HG03175 (cell line): ENCODE data around the gene CUX1.

Source experiments
- ATAC-seq: cut with Tn5 transposase; IDR thresholded peaks from one replicate; pipeline ENCODE4 v1.9.1; 2021; ENCODE audit warnings: mild to moderate bottlenecking, moderate library complexity; ENCODE audit not compliant: unreplicated experiment

Gene CUX1

DNA sequence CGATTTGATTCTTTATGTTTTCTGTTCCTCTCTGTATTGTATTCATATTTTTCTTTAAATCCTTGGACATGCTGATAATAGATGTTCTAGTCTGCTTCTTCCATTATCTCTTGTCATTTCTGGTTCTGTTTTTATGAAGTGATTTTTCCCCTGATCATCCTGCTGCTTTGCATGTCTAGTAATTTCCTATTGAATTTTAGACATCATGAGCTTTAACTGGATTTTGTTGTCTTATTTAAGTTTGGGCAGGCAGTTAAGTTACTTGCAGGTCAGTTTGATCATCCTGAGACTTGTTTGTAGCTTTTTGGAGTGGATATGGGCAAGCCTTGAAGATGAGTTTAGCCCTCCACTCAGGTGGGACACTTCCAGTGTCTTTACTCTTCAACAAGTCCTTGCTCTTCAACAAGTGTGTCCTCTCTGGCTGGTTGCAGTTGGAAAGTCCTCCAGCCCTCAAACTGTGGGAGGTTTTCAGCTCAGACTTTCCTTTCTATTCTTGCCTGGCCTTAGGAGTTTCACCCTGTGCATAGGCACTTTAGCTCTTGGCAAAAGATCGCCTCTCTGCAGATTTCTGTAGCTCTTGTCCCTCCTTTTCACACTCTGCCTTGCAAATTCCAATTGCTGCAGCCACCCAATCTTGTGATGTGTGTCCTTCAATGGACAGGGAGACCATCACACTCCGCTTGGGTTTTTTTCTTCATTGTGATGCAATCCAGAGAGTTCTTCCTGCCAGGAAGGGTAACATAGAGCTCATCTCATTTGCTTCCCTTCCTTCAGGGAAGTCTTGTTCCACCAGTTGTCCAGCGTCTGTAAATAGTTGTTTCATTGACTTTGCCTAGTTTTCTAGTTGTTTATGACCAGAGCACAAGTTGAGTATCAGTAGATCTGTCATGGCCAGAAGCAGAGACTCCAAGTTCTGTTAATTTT is 272.0 kb downstream of the CUX1 start:
- ATAC-seq, result no peak

DNA sequence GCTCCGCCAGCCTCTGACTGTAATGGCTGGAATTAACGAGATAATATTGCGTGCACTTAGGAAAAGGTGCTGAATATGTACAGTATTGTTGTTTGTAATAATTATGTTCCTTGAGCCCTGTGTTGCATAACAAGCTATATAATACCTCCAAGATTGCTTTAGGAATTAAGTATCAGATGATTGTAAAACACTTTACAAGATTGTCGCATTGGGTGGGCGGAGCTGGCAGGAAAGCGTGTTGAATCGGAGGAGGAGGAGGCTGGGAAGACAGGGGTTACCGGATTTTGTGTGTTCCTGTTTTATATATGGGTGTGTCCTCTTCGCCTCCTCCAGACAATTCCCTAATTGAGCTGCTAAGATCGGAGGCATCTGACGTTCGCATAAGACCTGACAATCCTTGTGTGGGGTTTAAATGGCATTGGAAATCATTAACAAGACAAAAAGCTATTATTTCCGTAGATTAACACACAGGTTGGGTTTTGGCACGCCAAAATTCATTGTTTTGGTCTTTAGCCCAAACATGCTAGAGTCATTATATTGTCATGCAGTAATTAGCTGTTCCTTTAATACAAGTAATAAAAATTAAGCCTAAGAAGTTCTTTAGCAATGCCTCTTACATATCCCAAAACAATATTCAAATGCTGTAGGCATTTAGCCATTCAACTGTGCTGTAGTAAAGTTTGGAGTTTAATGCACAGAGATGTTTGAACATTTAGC is 276.3 kb downstream of the CUX1 start:
- no peak for ATAC-seq

DNA sequence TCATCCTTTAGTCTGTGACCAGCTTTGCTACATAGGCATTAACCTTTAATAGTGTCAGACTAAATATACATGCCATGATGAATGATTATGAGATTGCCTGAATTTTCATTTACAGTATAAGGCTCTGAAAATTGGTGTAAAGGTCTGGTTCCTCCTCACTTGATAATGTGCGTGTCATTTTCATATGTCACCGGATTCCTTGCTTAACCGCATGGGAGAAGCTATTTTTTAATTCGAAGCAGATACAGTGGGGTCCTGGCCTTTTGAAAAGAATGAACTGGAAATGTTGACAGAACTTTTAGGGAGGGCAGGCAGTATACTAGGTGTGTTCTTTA is 276.9 kb downstream of the CUX1 start:
- no peak for ATAC-seq

DNA sequence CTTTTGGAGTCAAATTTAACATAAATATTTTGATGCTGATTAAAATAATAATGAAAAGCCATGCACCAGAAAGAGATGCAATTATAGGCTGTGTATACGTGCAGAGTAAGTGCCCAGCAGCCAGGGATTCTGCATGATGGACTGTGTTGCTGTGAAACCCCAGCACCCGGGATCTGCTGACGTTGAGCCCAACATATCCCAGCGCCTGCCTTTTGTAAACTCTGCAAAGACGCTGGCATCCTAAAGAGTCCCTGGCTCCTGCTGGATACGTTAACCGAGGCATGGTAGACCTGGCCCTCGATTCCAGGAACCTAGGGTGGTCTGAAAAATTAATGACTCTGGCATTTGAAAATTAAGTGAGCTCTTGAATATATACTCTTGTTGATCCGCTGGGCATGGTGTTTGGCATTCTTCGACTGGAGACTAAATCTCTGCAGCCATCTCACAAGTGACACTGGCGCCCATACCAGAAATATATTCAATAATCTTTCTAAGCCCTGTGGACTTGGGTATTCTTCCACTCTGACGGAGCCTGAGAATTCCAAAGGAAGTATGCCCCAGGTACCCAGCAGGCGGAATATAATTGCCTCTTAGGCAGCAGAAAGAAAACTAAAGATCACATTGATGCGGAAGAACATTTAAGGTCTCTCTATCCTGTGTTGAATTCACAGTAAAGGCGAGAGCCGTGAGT is 278.0 kb downstream of the CUX1 start:
- no peak for ATAC-seq

DNA sequence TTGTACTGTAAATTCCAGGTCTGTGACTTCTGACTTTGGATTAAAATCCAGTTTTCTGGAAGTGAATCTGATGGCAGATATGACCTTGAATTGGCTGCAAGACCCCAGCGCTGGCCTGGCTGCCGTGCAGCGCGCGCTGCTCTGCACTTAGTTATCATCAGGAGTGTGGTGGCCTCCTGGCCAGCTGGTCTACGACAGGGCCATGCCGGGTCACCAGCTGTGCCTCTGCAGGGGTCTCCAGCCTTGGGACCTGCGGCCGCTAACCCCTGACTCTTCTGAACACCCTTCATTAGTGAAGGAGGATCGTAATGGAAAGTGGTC is 278.5 kb downstream of the CUX1 start:
- no peak for ATAC-seq

DNA sequence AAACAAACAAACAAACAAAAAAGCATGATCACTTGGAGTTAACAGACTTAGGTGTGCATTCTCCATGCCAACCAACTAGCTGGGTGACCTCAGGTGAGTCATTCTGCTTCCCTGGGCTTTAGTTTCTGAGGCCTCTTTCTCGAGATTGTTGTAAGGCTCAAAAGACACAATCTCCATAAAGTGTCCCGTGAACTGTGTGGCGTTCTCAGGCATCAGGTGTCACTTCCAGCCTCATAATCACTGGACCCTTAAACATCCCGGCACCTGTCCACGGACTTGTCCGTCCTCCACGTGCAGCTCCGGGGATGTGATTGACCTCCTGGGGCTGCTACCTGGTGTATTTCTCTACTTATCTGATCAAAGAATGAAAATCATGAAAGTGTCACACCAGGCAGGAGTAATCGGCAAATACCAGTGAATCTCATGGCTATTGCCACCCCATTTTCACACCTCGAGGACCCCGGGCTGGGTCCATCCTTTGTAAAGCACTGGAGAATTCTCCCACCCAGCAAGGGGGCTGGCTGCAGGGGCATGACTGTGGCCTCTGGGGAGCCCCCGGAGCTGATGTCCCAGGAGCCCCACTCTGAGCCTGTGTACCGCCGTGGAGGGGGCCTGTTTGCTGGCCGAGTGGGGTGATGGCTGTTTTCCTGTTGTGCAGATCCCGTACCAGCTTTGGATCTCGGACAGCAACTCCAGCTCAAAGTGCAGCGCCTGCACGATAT is 279.4 kb downstream of the CUX1 start:
- no peak for ATAC-seq

DNA sequence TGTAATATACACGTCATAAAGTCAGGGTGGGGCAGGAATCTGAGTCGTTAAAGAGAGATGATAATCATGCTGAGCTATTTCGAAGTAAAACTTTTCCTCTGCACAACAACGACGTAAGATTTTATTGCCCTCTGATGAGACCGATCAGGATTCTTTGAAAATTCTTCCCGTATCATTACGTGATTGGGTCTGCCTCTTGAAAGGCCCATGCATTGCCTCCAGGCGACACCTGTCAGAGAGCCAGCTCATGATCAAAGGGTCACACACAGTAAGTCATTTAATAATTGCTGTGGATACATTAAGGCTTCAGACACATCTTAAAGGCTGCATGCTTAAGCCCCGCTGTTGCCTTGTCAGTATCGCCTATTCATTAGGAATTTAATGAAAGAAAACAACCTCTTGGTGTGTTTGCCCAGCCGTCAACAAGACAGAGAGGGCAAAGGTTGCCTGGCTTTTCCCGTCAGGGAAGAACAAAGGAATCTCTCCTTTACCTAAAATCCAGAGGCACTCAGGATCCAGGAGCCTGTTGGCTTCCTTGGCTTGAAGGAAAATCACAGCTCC is 280.3 kb downstream of the CUX1 start:
- ATAC-seq, result no peak

DNA sequence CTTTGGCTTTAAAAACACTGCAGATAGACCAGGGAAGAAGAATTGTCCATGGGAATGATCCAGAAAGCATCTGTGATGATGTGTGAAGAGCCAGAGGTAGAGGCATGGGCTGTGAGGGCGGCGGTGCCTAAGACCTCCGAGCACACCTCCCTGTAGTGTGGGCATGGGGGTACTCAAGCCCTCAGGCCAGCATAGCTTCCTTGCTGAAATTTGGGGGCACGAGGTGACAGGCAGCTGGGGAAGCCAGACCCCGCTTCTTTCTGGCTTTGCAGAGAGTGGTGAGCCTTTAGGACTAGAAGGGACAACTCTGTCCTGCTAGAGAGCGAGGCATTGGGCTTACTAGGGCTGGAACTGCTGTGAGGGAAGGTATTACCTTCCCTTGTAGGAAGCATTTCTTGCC is 281.6 kb downstream of the CUX1 start:
- ATAC-seq, result no peak

DNA sequence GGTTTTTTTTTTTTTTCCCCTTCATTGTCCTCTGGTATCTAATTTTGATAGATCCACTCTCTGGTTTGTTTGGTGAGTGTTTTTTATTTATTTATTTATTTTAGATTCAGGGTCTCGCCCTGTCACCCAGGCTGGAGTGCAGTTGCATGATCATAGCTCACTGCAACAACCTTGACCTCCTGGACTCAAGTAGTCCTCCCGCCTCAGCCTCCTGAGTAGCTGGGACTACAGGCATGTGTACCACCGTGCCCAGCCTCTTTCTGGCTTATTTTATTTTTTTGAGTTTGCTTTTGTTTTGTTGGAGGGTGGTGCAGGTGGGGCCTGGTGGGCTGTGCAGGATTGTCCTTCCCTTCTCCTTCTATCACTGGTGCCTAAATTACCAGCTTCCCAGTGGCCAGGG is 282.0 kb downstream of the CUX1 start:
- no peak for ATAC-seq

DNA sequence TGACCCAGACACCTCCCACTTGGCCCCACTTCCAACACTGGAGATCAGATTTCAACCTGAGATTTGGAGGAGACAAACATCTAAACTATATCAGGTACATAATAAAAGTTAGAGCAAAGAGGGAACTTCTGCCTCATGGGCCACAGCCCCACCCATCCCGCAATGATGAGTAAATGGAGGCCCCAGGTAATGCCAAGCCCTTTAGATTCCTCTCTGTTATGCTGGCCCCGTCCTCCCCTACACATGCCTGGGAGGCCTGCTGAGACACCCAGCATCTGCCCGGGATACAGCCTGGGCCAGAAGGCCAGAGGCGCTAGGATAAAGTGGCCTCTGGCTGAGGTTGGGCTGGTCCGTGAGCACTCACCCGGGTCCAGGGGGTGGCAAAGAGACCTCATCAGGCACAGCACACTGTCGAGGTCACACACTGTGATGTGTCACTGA is 283.7 kb downstream of the CUX1 start:
- no peak for ATAC-seq

DNA sequence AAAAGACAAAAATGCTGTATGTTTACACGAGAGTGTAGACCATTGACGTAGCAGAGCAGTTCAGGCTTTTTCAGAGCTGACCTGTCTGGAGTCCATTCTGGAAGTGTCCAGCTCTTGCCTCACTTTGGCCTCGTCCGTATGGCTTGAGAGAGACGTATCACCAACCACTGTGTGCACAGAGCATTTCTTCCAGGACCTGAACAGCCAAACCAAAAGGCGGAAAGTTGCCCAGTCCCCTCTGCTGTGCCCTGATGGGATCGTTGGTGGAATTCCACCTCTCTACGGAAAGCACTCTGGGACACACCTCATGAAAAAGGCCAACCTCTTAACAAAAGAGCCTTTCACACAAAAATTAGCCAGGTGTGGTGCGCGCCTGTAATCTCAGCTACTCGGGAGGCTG is 284.5 kb downstream of the CUX1 start:
- ATAC-seq, result no peak

DNA sequence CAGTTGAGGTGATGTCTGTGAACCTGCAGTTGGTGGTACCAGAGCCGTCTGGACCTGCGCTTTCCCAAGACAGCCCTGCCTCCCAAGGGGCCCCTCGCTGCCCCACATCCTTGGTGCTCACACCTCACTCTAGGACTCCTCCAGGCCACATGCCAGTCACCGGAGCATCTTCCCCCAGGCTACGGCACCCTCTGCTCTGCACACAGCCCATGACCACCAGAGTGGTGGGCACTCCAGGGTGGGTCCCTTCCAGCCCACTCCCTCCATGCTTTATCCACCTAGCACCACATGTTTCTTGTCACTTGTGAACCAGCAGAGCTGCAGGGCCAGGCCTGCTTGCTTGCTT is 285.6 kb downstream of the CUX1 start:
- ATAC-seq, result no peak

DNA sequence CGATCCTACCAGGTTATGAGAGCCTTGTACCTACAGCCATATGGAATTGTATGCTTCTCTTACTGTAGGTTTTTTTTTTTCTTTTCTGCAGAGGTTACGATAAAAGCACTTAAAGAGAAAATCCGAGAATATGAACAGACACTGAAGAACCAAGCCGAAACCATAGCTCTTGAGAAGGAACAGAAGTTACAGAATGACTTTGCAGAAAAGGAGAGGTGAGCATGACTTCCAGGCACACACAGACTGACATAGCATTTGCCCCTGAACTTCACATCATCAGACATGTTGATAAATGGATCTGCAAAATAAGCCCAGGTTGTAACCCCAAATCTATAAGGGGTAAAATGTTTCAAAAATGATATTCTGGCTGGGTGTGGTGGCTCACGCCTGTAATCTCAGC is 286.8 kb downstream of the CUX1 start:
- ATAC-seq, result no peak

DNA sequence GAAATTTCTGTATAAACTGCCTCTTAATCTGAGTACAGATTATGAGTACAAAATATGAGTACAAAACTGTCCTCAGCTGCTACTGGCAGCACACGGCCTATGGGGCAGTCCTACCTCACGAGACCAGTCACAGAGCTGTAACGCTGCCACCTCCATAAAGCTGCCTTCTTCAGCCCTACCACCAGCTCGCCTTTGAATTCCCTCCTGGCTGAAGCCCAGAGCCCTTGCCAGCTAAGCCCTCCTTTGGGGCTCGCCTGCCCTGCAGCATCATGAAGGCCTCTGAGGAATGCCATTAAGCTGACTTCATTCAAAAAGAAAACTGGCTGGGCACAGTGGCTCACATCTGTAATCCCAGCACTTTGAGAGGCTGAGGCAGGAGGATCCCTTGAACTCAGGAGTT is 289.2 kb downstream of the CUX1 start:
- ATAC-seq, result no peak

DNA sequence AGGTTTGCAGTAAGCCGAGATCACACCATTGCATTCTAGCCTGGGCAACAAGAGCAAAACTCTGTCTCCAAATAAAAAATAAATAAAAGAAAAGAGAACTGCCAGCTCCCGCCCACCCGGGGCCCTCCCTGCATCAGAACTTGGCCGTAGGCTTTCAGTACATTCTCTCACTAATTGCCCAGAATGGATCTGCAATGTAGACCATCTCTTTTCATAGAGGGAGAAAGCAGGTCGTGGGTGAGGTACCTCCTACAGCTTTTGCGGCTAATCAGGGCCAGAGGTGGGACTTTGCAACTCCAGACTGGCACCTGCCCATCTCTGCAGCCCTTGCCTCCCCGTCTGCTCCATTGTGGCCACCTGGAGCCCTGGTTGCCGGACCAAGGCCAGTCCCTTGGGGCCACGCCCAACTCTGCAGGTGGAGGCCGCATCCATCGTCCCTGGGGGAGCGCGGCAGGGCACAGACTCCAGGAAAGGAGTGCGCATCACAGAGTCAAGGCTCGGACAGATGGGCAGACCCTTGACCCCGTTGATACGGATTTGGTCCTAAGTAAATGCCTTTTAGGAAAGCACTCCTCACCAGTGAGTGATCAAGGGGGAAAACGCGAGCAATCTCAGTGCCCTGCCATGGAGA is 290.2 kb downstream of the CUX1 start:
- ATAC-seq, result no peak

DNA sequence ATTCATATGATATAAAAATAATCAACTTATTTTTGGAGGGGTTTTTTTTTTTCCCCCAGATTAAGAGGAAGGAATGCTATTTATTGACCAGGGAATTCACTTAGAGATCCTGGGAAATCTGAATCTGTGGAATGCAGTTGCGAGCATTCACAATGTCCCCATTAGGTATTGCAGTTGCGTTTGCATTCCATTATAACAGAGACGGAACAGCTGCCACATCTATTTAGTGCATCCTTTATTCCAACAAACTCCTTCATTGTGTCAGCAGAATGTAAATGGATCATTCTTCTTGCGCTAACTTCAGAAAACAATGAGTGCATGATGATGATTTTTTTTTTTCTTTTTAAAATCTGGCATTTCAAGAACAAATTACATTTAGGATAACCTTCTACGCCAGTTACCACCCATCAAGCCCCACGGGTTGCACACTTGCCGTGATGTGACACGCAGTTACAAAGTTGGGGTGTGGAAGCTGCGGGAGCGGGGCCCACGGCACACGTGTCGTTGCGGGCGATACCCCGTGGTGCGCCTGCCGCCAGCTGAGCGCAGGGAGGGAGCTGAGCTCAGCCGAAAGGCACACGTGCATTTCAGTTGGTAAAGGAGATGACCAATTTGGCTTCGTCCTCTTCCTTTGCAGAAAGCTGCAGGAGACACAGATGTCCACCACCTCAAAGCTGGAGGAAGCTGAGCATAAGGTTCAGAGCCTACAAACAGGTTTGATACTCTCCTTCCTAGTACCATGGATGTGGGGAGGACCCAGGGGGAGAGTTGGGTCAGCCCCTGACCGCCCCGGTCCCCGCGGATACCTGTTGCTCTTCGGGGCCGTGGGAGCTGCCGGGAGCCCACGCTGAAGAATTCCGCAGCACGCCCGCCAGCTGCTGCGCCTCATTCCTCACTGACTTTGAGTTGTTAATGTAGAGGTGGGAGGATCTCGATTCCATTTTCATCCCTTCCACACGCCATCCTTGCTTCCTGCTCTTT is 293.9 kb downstream of the CUX1 start:
- ATAC-seq, result no peak

DNA sequence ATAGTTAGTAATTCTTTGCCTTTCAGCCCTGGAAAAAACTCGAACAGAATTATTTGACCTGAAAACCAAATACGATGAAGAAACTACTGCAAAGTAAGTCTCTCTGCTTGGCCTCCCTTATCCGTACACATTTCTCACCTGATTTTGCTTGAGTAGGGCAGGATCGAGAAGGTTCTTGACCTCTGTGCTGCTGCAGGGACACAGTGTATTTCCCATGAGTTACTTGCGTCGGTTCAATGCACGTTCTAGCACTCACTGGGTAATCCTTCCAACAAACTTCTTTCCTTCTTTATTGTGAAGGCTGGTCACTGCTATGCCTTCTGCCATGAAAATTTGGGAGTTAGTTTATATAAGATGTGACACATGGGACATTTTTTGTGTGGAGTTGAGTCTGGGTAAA is 297.8 kb downstream of the CUX1 start:
- ATAC-seq, result no peak

DNA sequence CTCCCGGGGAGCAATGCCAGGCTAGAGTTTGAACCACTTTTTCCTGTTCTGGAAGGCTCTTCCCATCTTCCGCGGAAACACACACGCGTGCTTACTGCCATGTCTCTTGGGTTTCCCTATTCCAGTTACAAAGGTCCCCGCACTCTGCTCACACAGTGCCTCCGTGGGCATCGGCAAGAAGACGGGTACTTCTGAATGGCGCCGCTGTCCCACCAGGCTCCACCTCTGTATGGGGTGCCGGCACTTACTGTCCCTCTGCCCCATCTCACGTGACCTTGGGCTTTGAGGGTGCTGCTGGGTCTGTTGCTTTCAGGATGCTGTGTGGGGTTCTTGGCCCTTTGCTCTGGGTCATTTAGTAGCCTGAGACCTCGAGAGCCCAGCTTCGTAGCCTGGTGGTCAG is 298.5 kb downstream of the CUX1 start:
- no peak for ATAC-seq

DNA sequence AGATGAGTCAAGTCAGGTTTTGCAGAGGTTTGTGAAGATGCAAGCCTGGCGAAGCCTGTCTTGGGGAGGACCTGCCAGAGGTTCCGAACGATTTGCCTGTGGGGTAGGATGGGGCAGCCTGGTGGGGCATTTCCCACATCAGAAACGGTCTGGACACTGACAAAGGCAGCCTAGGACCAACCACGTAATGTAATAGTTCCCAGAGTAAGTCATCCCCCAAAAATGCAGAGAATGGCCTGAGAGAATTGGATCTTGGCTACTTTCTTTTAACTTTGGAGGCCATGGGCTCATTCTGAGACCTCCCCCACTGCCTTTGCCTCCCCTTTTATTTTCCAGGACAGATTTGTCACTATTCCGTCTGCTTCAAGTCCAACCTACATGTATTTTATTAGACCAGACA is 300.3 kb downstream of the CUX1 start:
- ATAC-seq, result no peak
